ENCODE measurements around the gene TEX38. TPM values are rescaled to one million over a fixed set of nuclear protein-coding genes. Genes with fewer than 3 reads are reported as not detected.

TEX38 gene
- total RNA-seq, 2 experiments from 2014 or later, result not detected

- no peaks in the 10 kb centered on the region for H3K27me3 Mint-ChIP-seq
- ChIA-PET POLR2A (interaction anchor here (0.5 to 1.5 kb wide), 3 partner anchors 10 to 448 kb away, joined by 3 to 4 read pairs (median 3); partner anchors contain the start of gene EFCAB14), CTCF (interaction anchor here (0.6 to 0.7 kb wide), 2 partner anchors 31 to 34 kb away, joined by 3 read pairs; no protein-coding TSS in a partner anchor)
- Histone ChIP-seq H3K9me3 (ENCODE audit: control insufficient read depth in 1 of 2, insufficient read depth in 1 of 2, low read length in 2 of 2) (no peaks in the 10 kb centered on the region), H3K36me3 (ENCODE audit: insufficient read depth, low read length) (peaks cover 92% of the 10 kb centered on the region), H3K4me3 (ENCODE audit: low read length) (no peak overlapping the region), H3K4me1 (ENCODE audit: insufficient read depth, low read length) (peaks cover 2% of the 10 kb centered on the region), H3K27me3 (ENCODE audit: control insufficient read depth in 1 of 2, insufficient read depth in 2 of 2, low read length in 2 of 2) (no peaks in the 10 kb centered on the region), H3K27ac (ENCODE audit: low read depth in 1 of 2, low read length in 2 of 2) (no peak overlapping the region)
- no peak for DNase-seq
- no peak overlapping the region for H3K4me3 Mint-ChIP-seq
- TF ChIP-seq CTCF (IDR thresholded peaks at IDR 0.05), result no peak
- intact Hi-C loops (cut with DNase I, micrococcal nuclease), result no loop called here
- no peak overlapping the region for H3K27ac Mint-ChIP-seq
- H3K36me3 Mint-ChIP-seq (ENCODE audit: low read depth), result peaks cover 93% of the 10 kb centered on the region
- ATAC-seq (ENCODE audit: poor library complexity), result no peak
- no peaks in the 10 kb centered on the region for H3K9me3 Mint-ChIP-seq
- H3K4me1 Mint-ChIP-seq (ENCODE audit: low read depth), result peaks cover 31% of the 10 kb centered on the region
These were observed 36.5 kb downstream of the TEX38 start for GRCh38 chr1:46708121-46708520.

- Histone ChIP-seq H3K4me3 (ENCODE audit: low read length) (no peak overlapping the region), H3K9me3 (ENCODE audit: control insufficient read depth in 1 of 2, insufficient read depth in 1 of 2, low read length in 2 of 2) (no peaks in the 10 kb centered on the region), H3K27ac (ENCODE audit: low read depth in 1 of 2, low read length in 2 of 2) (no peak overlapping the region), H3K27me3 (ENCODE audit: control insufficient read depth in 1 of 2, insufficient read depth in 2 of 2, low read length in 2 of 2) (no peaks in the 10 kb centered on the region), H3K4me1 (ENCODE audit: insufficient read depth, low read length) (peaks cover 28% of the 10 kb centered on the region), H3K36me3 (ENCODE audit: insufficient read depth, low read length) (peaks cover 57% of the 10 kb centered on the region)
- ChIA-PET CTCF (interaction anchor here (3.1 kb wide), 1 partner anchor 10 kb away, joined by 14 read pairs; no protein-coding TSS in a partner anchor), POLR2A (interaction anchor here (0.5 kb wide), 1 partner anchor 43 kb away, joined by 3 read pairs; the partner anchor contains the start of gene TEX38)
- intact Hi-C loops (cut with DNase I, micrococcal nuclease), result loop anchor here (5.0 to 10.0 kb wide), 7 partner anchors 48 to 1760 kb away; partner anchors contain the start of genes MOB3C (in 2 of the 2), ATPAF1 (in 1 of the 2), MKNK1 (in 1 of the 2) and NSUN4 (in 1 of the 2)
- ATAC-seq (ENCODE audit: poor library complexity), result no peak
- Mint-ChIP-seq H3K27me3 (no peaks in the 10 kb centered on the region), H3K9me3 (no peaks in the 10 kb centered on the region), H3K36me3 (ENCODE audit: low read depth) (peaks cover 83% of the 10 kb centered on the region), H3K4me1 (ENCODE audit: low read depth) (peaks cover 71% of the 10 kb centered on the region), H3K4me3 (peak overlapping the region; percentile 13), H3K27ac (no peak overlapping the region)
- no peak for TF ChIP-seq CTCF (IDR thresholded peaks at IDR 0.05)
- no peak for DNase-seq
These were observed 43.3 kb downstream of the TEX38 start for GRCh38 chr1:46714976-46715375.

DNA sequence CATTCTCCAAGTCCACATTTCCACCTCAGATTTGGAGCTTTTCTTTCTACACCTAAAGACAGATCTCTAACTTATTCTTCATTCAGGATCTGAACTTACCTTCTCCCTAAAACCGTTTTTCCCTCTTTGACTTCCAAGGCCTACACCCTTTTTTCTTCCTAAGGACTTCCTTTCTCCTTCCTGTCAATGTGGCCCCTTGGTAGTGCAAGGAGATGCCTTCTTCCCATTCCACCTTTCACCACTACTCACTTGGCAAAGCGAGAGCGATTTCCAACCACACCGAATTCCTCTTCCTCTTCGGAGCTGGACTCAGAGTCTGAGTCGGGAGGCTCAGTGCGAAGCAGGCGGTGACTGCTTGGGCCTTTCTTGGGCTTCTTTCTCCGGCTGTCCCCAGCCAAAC lies 46.0 kb downstream of the TEX38 start:
- no peak for TF ChIP-seq CTCF (IDR thresholded peaks at IDR 0.05)
- Histone ChIP-seq H3K27ac (ENCODE audit: low read depth in 1 of 2, low read length in 2 of 2) (peak overlapping the region in 1 of 2 donors; percentile 25), H3K36me3 (ENCODE audit: insufficient read depth, low read length) (peaks cover 32% of the 10 kb centered on the region), H3K4me1 (ENCODE audit: insufficient read depth, low read length) (peaks cover 29% of the 10 kb centered on the region), H3K4me3 (ENCODE audit: low read length) (peak overlapping the region; percentile 81), H3K9me3 (ENCODE audit: control insufficient read depth in 1 of 2, insufficient read depth in 1 of 2, low read length in 2 of 2) (no peaks in the 10 kb centered on the region), H3K27me3 (ENCODE audit: control insufficient read depth in 1 of 2, insufficient read depth in 2 of 2, low read length in 2 of 2) (no peaks in the 10 kb centered on the region)
- no peak for DNase-seq
- Mint-ChIP-seq H3K36me3 (ENCODE audit: low read depth) (peaks cover 59% of the 10 kb centered on the region), H3K27ac (peak overlapping the region; percentile 85), H3K9me3 (no peaks in the 10 kb centered on the region), H3K27me3 (no peaks in the 10 kb centered on the region), H3K4me1 (ENCODE audit: low read depth) (peaks cover 55% of the 10 kb centered on the region), H3K4me3 (peak overlapping the region; percentile 93)
- intact Hi-C loops (cut with DNase I, micrococcal nuclease), result loop anchor here (5.0 to 10.0 kb wide), 7 partner anchors 50 to 1757 kb away; partner anchors contain the start of genes MOB3C (in 2 of the 2), ATPAF1 (in 1 of the 2), MKNK1 (in 1 of the 2) and NSUN4 (in 1 of the 2)
- ATAC-seq (ENCODE audit: poor library complexity), result no peak
- ChIA-PET POLR2A (interaction anchor here (1.0 to 2.8 kb wide), 4 partner anchors 42 to 113 kb away, joined by 3 to 13 read pairs (median 8); partner anchors contain the start of genes ATPAF1, MKNK1 and MOB3C), CTCF (interaction anchor here (1.0 kb wide), 1 partner anchor 16 kb away, joined by 3 read pairs; no protein-coding TSS in a partner anchor)

All from CD4-positive, alpha-beta T cell (primary cell).